Glutamatergic neuron (in vitro differentiated cells): ENCODE results near the gene RPTN. TPM values are rescaled to one million over a fixed set of nuclear protein-coding genes. Genes with fewer than 3 reads are reported as not detected.
A peak's percentile ranks its signal among the peaks of the same experiment; 100 is the strongest.

Experiments
- DNase-seq: peaks from one replicate; pipeline ENCODE4 v3.0.0; 2022
- H3K27ac Mint-ChIP-seq: one replicate; pipeline ENCODE4 v1.8.0; 2020; ENCODE audit warnings: mild to moderate bottlenecking, mixed read lengths, inconsistent platforms; ENCODE audit not compliant: unreplicated experiment
- H3K27me3 Mint-ChIP-seq: one replicate; pipeline ENCODE4 v1.8.0; 2020; ENCODE audit warnings: mild to moderate bottlenecking, moderate library complexity, mixed read lengths, inconsistent platforms; ENCODE audit not compliant: unreplicated experiment
- H3K36me3 Mint-ChIP-seq: one replicate; pipeline ENCODE4 v1.8.0; 2020; ENCODE audit warnings: mild to moderate bottlenecking, mixed read lengths, inconsistent platforms; ENCODE audit not compliant: unreplicated experiment
- H3K4me1 Mint-ChIP-seq: one replicate; pipeline ENCODE4 v1.8.0; 2020; ENCODE audit warnings: mild to moderate bottlenecking, low read depth, mixed read lengths, inconsistent platforms; ENCODE audit not compliant: unreplicated experiment
- H3K4me3 Mint-ChIP-seq: one replicate; pipeline ENCODE4 v1.8.0; 2020; ENCODE audit warnings: mild to moderate bottlenecking, mixed read lengths, inconsistent platforms; ENCODE audit not compliant: unreplicated experiment
- H3K9me3 Mint-ChIP-seq: one replicate; pipeline ENCODE4 v1.8.0; 2020; ENCODE audit warnings: mild to moderate bottlenecking, moderate library complexity, mixed read lengths, inconsistent platforms; ENCODE audit not compliant: unreplicated experiment
- total RNA-seq: library from RNA; stranded (reverse); fragmentation: NEBNext Ultra II Directional; extraction: Animal tissue kit (Norgen Biotek cat#: 25700); gene quantifications from one replicate; pipeline ENCODE4 v1.2.1, GENCODE V29; 2021; ENCODE audit not compliant: unreplicated experiment
- TF ChIP-seq, protein P1 (sequence below): fragments of 200-600 bp; sonication (generic); IDR thresholded peaks from one replicate; pipeline ENCODE4 v1.5.0; 2021; ENCODE audit not compliant: partially characterized antibody, unreplicated experiment

The RPTN gene
- total RNA-seq, 1 donor from 2014 or later = not detected

DNA sequence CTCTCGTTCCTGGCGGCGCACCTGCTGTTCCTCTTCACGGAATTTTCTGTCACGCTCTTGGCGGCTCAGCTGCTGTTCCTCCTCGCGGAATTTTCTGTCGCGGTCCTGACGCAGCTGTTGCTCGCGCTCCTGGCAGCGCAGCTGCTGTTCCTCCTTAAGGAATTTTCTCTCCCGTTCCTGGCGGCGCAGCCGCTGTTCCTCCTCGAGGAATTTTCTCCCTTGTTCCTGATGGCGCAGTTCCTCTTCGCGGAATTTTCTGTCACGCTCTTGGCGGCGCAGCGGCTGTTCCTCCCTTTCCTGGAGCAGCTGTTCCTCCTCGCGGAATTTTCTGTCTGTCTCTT is 50.2 kb downstream of the RPTN start:
- no peak overlapping the region for H3K27ac Mint-ChIP-seq
- TF ChIP-seq, protein P1, sequence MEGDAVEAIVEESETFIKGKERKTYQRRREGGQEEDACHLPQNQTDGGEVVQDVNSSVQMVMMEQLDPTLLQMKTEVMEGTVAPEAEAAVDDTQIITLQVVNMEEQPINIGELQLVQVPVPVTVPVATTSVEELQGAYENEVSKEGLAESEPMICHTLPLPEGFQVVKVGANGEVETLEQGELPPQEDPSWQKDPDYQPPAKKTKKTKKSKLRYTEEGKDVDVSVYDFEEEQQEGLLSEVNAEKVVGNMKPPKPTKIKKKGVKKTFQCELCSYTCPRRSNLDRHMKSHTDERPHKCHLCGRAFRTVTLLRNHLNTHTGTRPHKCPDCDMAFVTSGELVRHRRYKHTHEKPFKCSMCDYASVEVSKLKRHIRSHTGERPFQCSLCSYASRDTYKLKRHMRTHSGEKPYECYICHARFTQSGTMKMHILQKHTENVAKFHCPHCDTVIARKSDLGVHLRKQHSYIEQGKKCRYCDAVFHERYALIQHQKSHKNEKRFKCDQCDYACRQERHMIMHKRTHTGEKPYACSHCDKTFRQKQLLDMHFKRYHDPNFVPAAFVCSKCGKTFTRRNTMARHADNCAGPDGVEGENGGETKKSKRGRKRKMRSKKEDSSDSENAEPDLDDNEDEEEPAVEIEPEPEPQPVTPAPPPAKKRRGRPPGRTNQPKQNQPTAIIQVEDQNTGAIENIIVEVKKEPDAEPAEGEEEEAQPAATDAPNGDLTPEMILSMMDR = no peak
- H3K27me3 Mint-ChIP-seq = no peaks in the 10 kb centered on the region
- no peak overlapping the region for H3K4me3 Mint-ChIP-seq
- peaks cover 4% of the 10 kb centered on the region for H3K4me1 Mint-ChIP-seq
- H3K36me3 Mint-ChIP-seq = no peaks in the 10 kb centered on the region
- peaks cover 8% of the 10 kb centered on the region for H3K9me3 Mint-ChIP-seq
- DNase-seq = peak; percentile 23

DNA sequence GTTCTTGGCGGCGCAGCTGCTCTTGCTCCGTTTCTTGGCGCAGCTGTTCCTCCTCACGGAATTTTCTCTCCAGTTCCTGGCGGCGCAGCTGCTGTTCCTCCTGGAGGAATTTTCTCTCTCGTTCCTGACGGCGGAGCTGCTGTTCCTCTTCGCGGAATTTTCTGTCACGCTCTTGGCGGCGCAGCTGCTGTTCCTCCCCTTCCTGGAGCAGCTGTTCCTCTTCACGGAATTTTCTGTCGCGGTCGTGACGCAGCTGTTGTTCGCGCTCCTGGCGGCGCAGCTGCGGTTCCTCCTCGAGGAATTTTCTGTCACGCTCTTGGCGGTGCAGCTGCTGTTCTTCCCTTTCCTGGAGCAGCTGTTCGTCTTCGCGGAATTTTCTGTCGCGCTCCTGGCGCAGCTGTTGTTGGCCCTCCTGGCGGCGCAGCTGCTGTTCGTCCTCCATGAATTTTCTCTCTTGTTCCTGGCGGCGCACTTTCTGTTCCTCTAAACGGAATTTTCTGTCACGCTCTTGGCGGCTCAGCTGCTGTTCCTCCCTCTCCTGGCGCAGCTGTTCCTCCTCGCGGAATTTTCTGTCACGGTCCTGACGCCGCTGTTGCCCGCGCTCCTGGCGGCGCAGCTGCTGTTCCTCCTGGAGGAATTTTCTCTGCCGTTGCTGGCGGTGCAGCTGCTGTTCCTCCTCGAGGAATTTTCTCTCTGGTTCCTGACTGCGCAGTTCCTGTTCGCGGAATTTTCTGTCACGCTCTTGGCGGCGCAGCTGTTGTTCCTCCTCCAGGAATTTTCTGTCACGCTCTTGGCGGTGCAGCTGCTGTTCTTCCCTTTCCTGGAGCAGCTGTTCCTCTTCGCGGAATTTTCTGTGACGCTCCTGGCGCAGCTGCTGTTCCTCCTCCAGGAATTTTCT is 50.8 kb downstream of the RPTN start:
- H3K4me3 Mint-ChIP-seq = peak overlapping the region; percentile 76
- H3K36me3 Mint-ChIP-seq = no peaks in the 10 kb centered on the region
- H3K9me3 Mint-ChIP-seq = peaks cover 8% of the 10 kb centered on the region
- H3K4me1 Mint-ChIP-seq = peaks cover 4% of the 10 kb centered on the region
- no peak overlapping the region for H3K27ac Mint-ChIP-seq
- TF ChIP-seq, protein P1 = no peak
- DNase-seq = peak; percentile 30
- no peaks in the 10 kb centered on the region for H3K27me3 Mint-ChIP-seq

DNA sequence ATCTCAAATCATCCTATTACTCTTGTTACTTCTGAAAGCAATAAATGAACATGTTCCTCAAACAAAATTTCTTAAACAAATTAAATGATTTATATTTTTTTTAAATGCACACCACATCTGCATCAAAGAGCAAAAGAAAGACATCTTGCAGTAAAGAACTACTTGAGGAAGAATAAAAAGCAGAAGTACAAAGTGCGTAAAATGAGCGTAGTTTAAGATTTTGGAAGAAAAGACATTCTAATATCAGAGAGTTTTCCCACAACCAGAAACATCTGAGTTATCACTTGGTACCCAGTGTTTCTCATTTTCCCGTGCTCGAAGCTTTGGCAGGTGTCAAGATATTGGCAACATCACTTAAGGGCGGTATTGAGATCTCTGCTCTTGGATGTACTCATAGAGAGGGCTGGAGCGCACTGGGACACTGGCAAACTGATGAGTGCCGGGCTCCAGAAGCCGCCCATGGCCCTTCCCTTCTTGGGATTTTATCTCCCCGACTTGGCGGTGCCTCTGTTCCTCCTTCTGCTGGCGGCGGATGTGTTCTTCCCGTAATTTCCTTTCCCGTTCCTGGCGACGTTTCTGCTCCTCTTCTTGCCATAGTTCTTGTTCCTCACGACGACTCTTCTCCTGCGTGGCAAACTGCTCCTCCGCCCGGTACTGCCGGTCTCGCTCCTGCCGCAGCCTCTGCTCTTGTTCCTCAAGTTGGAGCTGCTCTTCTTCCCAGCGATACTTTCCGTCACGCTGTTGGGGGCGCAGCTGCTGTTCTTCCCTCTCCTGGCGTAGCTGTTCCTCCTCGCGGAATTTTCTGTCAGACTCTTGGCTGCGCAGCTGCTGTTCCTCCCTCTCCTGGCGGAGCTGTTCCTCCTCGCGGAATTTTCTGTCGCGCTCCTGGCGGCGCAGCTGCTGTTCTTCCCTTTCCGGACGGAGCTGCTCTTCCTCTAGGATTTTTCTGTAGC is 51.7 kb downstream of the RPTN start:
- TF ChIP-seq, protein P1 = no peak
- peaks cover 8% of the 10 kb centered on the region for H3K9me3 Mint-ChIP-seq
- H3K4me1 Mint-ChIP-seq = peaks cover 4% of the 10 kb centered on the region
- peak overlapping the region; percentile 64 for H3K27ac Mint-ChIP-seq
- H3K36me3 Mint-ChIP-seq = no peaks in the 10 kb centered on the region
- H3K4me3 Mint-ChIP-seq = peak overlapping the region; percentile 76
- H3K27me3 Mint-ChIP-seq = no peaks in the 10 kb centered on the region
- DNase-seq = no peak

DNA sequence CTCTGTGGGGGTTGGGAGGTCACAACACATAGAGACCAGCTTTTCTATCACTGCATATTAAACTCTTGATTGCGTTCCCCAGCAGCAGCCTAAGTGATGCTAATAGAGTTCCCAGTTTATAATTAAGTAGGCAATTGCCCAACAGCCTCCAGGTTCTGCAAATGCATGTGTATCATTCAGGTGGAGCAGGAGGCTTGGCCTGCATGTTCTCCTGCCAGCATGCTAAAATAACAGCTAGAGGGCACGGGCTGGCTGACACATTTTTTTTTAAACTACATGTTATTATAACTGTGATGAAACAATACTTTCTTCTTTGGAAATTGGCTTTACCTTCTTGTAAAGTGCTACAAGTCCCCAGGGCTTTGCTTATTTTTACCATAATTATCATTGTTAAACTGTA is 54.2 kb downstream of the RPTN start:
- H3K27ac Mint-ChIP-seq = no peak overlapping the region
- no peaks in the 10 kb centered on the region for H3K27me3 Mint-ChIP-seq
- peaks cover 8% of the 10 kb centered on the region for H3K9me3 Mint-ChIP-seq
- no peaks in the 10 kb centered on the region for H3K36me3 Mint-ChIP-seq
- no peak for DNase-seq
- TF ChIP-seq, protein P1 = no peak
- no peak overlapping the region for H3K4me3 Mint-ChIP-seq
- peaks cover 4% of the 10 kb centered on the region for H3K4me1 Mint-ChIP-seq

Other genes with a start within 250 kb of the RPTN start
- 15.5 TPM for gene THEM4, start 249.7 kb downstream of the RPTN start, total RNA-seq
- 245 TPM for gene S100A10, start 165.4 kb downstream of the RPTN start, total RNA-seq
- gene S100A11, start 122.2 kb downstream of the RPTN start, total RNA-seq = 45.1 TPM
- not detected for gene TCHHL1, start 70.2 kb downstream of the RPTN start, total RNA-seq
- 0.49 TPM for gene TCHH, start 43.8 kb downstream of the RPTN start, total RNA-seq
- gene HRNR, start 65.0 kb upstream of the RPTN start, total RNA-seq = not detected
- not detected for gene FLG, start 166.0 kb upstream of the RPTN start, total RNA-seq
- not detected for gene FLG2, start 200.8 kb upstream of the RPTN start, total RNA-seq